ENCODE data around the gene COPB1.

Gene COPB1

GRCh38 chr11:14503023-14503422 lies 3.4 kb upstream of the COPB1 start:
- DNase-seq: no peak

- DNase-seq: no peak
These were observed 2.4 kb upstream of the COPB1 start for GRCh38 chr11:14502039-14502438.

DNA sequence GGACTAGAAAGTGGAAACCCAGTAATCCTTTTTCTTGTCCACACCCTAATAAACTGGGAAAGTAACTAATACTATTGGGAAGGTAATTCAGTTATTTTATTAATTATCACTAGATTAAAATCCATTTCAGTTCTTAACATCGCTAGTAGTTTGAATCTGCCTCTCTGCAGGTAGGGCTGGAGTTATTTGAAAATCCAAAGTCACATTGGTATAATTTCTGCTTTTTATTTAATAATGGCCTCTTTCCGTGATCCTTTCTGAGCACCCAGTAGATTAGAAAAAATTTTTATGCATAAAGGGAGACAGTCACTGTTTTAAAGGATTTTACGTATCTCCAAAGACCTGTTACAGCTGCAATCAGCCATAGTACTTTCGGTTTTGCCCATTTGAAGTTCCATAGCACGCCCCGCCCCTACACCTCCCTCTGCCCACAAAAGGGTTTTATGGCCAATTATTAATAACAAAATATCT lies 605 bp upstream of the COPB1 start:
- DNase-seq: peak; percentile 43

- peak; percentile 36 for DNase-seq
These were observed 442 bp downstream of the COPB1 start for GRCh38 chr11:14499178-14499559.

- DNase-seq: no peak
These were observed 18.9 kb downstream of the COPB1 start for GRCh38 chr11:14480716-14481115.

DNA sequence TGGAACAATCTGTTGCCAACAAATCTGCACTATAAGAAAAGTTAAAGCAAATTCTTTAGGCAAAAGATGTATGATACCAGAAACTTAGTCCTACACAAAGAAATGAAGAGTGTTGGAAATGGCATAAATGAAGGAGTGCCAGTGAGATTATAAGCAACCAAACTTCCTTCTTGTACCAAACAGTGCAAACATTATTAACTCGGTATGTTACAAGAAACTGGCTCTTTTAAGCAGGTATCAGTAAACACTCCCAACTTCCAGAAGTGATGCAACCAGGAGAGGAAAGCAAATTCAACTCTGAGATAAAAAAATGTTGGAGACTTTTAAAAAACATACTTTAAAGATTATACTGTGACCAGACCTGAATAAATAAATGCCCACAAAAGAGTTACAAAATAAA lies 28.5 kb downstream of the COPB1 start:
- DNase-seq: no peak

- DNase-seq: no peak
These were observed 36.0 kb downstream of the COPB1 start for GRCh38 chr11:14463623-14464022.

GRCh38 chr11:14460147-14460546 lies 39.5 kb downstream of the COPB1 start:
- no peak for DNase-seq

DNA sequence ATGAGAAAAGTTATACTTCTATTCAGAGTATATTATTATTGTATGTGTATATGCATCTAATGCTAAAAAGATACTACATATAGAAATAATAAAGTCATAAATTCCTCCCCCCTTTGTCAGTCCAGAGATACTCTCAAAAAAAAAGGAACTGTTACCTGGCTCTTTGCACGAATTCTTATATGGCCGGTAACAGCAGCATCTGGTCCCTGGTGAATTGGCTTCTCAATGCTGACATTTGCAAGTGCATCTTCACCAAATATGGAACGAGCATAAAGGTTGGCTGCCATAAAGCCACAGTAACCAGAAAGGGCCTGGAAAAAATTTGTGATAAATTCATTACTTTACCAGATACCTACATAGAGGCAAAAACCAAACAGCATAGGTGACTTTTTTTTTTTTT lies 41.2 kb downstream of the COPB1 start:
- no peak for DNase-seq

- no peak for DNase-seq
These were observed 43.8 kb downstream of the COPB1 start for GRCh38 chr11:14455648-14456430.

GRCh38 chr11:14454861-14455632 lies 44.6 kb downstream of the COPB1 start:
- no peak for DNase-seq

GRCh38 chr11:14451825-14452224 lies 47.8 kb downstream of the COPB1 start:
- DNase-seq: no peak

- no peak for DNase-seq
These were observed 50.3 kb downstream of the COPB1 start for GRCh38 chr11:14449302-14449714.

DNA sequence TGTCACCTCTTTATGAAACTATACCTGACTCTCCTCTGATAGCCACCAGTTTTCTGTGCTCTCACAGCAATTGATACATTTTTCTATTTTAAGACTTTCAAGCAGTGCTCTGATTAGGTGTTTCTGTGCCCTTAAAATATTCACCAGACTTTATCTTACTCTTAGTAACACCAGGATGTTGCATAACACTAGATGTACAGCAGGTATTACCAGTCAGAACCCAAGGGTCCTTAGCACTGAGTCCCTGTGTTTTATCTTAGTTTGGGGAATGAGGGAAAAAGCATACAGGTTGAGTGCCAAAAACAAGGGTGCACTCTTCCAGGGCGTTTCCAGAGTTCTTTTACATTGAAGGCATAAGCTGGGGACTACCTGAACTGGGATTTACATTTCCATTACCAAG lies 51.4 kb downstream of the COPB1 start:
- no peak for DNase-seq

- DNase-seq: no peak
These were observed 52.9 kb downstream of the COPB1 start for GRCh38 chr11:14446701-14447169.

DNA sequence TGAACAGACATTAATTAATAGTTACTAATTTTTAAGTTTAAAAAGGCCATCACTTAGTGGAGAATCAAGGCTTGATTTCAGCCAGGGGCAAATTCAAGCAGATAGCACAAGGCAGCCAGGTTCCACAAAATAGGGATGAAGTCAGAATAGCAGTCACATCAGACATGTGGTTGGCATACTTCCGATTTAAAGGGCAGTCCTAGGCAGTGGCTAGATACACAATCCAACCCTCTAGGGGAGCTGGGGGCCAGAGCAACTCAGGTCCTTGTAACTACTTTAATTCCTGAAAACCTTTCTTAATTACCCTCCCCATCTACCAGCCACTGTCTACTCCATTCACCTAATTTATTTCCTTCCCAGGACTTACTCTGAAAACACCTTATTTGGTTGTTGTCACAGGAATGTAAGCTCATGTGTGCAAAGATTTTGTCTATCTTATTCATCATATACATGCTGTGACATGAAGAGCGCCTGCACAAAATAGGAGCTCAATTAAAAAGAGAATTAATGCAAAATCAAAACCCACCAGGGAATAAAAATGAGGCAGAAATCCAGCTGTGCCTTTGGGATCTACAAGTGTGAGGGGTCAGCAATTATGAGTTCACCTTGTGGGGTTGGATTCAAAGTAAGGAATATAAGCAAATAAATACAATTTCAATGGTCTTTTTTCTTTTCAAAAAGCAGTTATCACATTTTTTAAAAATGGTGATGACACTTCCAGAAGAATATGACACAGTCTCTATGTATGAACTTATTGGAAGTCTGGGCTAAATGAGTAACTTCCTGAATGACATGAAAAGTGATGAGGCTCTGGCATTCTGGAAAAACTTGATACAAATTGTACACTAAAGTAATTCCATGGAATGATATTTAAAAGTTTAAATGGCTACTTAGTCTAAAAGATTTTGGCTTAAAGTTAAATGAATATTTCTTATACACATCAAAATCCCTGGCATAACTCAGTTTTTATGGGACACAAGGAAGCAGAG lies 53.8 kb downstream of the COPB1 start:
- DNase-seq: no peak

DNA sequence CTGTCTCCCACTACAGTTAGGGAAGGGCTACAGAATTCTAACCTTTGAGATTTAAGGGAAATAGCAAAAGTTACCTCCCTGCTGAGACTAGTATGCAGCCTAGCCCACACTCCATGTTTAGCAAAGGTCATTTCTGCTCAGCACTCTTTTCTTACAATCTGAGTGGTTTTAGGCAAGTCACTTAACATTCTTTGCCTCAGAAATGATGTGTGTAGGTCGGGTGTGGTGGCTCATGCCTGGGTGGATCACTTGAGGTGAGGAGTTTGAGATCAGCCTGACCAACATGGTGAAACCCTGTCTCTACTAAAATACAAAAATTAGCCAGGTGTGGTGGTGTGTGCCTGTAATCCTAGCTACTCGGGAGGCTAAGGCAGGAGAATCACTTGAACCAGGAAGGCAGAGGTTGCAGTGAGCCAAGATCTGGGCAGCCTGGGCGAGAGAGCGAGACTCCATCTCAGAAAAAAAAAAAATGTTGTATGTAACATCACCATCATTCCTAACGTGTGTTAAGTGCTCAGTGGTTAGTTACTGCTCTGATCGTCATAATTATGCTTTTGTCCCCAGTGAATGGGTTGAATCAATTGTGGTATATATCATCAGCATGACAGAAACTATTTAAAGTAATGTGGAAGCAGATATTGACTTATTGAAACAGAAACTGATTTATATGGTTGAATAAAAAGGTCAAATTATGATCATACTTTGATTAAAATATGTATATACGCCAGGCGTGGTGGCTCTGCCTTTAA lies 55.0 kb downstream of the COPB1 start:
- DNase-seq: no peak

DNA sequence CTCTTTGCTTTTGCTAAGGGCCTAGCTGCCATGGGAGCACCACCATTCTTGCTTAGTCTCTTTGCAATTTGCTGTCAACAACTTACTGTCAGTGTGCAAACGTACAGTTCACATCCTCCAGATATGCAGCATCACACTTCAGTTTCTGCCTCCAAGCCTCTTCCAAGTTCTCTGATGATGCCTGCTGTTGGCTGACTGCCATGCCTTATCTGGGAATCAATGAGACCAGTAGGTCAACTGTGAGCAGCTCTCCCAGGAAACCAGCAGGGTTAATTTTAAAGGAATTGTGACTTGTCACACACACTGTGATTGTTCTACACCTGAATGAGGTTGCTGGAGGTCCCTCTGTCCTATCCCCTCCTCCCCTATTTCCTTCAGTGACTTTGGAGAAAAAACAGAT lies 56.0 kb downstream of the COPB1 start:
- DNase-seq: no peak

GRCh38 chr11:14435717-14436512 lies 63.7 kb downstream of the COPB1 start:
- no peak for DNase-seq

GRCh38 chr11:14425621-14426020 lies 74.0 kb downstream of the COPB1 start:
- DNase-seq: no peak

DNA sequence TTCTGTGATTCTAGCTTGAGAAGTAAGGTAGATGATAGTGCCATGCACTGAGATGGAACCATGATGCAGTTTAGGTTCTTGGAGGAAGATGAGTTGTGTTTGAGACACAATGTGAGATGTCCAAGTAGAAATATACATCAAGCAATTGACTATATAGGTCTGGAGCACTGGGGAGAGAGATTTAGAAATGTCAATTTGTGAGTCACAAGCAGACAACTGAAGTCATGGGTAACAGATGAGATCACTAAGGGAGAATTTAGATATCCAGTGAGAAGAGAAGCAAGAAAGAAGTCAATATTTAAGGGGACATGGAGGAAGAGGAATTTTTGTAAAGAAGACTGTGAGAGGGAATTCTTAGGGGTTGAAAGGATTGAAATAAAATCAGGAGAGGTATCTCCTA lies 75.5 kb downstream of the COPB1 start:
- no peak for DNase-seq

Data from CD4-positive, alpha-beta T cell treated with Interleukin-15 for 1 hour (primary cell).